ENCODE data around the gene CD1E. TPM values are rescaled to one million over a fixed set of nuclear protein-coding genes. Genes with fewer than 3 reads are reported as not detected.

Gene CD1E
- polyA plus RNA-seq, 1 of the 3 experiments (the other 2 are of a cell fraction): not detected

- Histone ChIP-seq H3F3A (replicated peaks; ENCODE audit: insufficient read depth) (no peaks in the 10 kb centered on the region), H3K4me3 (ENCODE audit: low read depth in 2 of 2, low read length in 1 of 2) (no peak overlapping the region), H2AFZ (ENCODE audit: low read depth) (no peak overlapping the region), H3K27me3 (ENCODE audit: insufficient read depth) (no peaks in the 10 kb centered on the region), H3K9me2 (no peaks in the 10 kb centered on the region), H4K20me1 (ENCODE audit: insufficient read depth) (no peaks in the 10 kb centered on the region), H3K9me3 (no peaks in the 10 kb centered on the region), H3K4me1 (ENCODE audit: control insufficient read depth in 1 of 2, insufficient read depth in 2 of 2, low read depth in 1 of 2, low read length in 1 of 2) (no peaks in the 10 kb centered on the region), H3K4me2 (no peak overlapping the region), H3K27ac (ENCODE audit: low read depth in 2 of 2, low read length in 1 of 2) (no peak overlapping the region), H3K9ac (no peak overlapping the region), H3K36me3 (replicated peaks in 1 of 2; ENCODE audit: control insufficient read depth in 1 of 2, insufficient read depth in 2 of 2, low read length in 1 of 2) (no peaks in the 10 kb centered on the region), H3K79me2 (ENCODE audit: insufficient read depth) (no peaks in the 10 kb centered on the region)
- TF ChIP-seq JUND (IDR thresholded peaks at IDR 0.05) (no peak), ELF1 (IDR thresholded peaks at IDR 0.05) (no peak), TEAD4 (IDR thresholded peaks at IDR 0.05; ENCODE audit: borderline replicate concordance, insufficient read depth) (no peak), FOSL2 (IDR thresholded peaks at IDR 0.05; ENCODE audit: borderline replicate concordance, low read depth) (no peak), GABPA (IDR thresholded peaks at IDR 0.05; ENCODE audit: low read depth) (no peak), IRF3 (IDR thresholded peaks at IDR 0.05; ENCODE audit: low read depth, low read length) (no peak), SIN3A (IDR thresholded peaks at IDR 0.05; ENCODE audit: borderline replicate concordance, low read depth, low read length) (no peak), USF1 (IDR thresholded peaks at IDR 0.05; ENCODE audit: borderline replicate concordance, low read depth) (no peak)
- ChIA-PET POLR2A (no interaction called here), CTCF (no interaction called here)
- 0% methylated on average over 1 of the region's 1 CpG for WGBS (ENCODE audit: low lambda C conversion rate)
- no peak for DNase-seq
Measured at GRCh38 chr1:158362941-158363340, 9.2 kb downstream of the CD1E start.

GRCh38 chr1:158366783-158367182 lies 13.1 kb downstream of the CD1E start:
- Histone ChIP-seq H3K4me1 (ENCODE audit: control insufficient read depth in 1 of 2, insufficient read depth in 2 of 2, low read depth in 1 of 2, low read length in 1 of 2) (no peaks in the 10 kb centered on the region), H3K36me3 (replicated peaks in 1 of 2; ENCODE audit: control insufficient read depth in 1 of 2, insufficient read depth in 2 of 2, low read length in 1 of 2) (no peaks in the 10 kb centered on the region), H3K4me3 (ENCODE audit: low read depth in 2 of 2, low read length in 1 of 2) (no peak overlapping the region), H3K4me2 (no peak overlapping the region), H3K27me3 (ENCODE audit: insufficient read depth) (no peaks in the 10 kb centered on the region), H3K79me2 (ENCODE audit: insufficient read depth) (no peaks in the 10 kb centered on the region), H3F3A (replicated peaks; ENCODE audit: insufficient read depth) (no peaks in the 10 kb centered on the region), H2AFZ (ENCODE audit: low read depth) (no peak overlapping the region), H3K9me2 (no peaks in the 10 kb centered on the region), H3K27ac (ENCODE audit: low read depth in 2 of 2, low read length in 1 of 2) (no peak overlapping the region), H3K9ac (no peak overlapping the region), H3K9me3 (no peaks in the 10 kb centered on the region), H4K20me1 (ENCODE audit: insufficient read depth) (no peaks in the 10 kb centered on the region)
- ChIA-PET CTCF (no interaction called here), POLR2A (no interaction called here)
- DNase-seq: no peak
- TF ChIP-seq USF2 (IDR thresholded peaks at IDR 0.05; ENCODE audit: borderline replicate concordance, low read depth, low read length) (no peak), RXRA (IDR thresholded peaks at IDR 0.05; ENCODE audit: borderline replicate concordance, low read depth) (no peak), REST (IDR thresholded peaks at IDR 0.05; ENCODE audit: low read depth, low read length) (no peak), GABPA (IDR thresholded peaks at IDR 0.05; ENCODE audit: low read depth) (no peak), GATA2 (CRISPR knock-in tag; IDR thresholded peaks at IDR 0.05) (no peak)
